Measurements from ENCODE around the gene LINGO1. TPM values are rescaled to one million over a fixed set of nuclear protein-coding genes. Genes with fewer than 3 reads are reported as not detected.

LINGO1 gene
- total and polyA plus RNA-seq, 9 of the 15 experiments (the other 6 are each of a cell fraction or from before 2014, with no cell fraction given) = 0.07 to 15.3 (median 2.1) TPM

- peak; percentile 86 for TF ChIP-seq ZNF592 (IDR thresholded peaks at IDR 0.05)
- no peak for TF ChIP-seq DNMT1 (IDR thresholded peaks at IDR 0.05)
- TF ChIP-seq CLOCK (CRISPR knock-in tag; IDR thresholded peaks at IDR 0.05; ENCODE audit: borderline replicate concordance) = no peak
- peak; percentile 99 for TF ChIP-seq XRCC5 (IDR thresholded peaks at IDR 0.05; ENCODE audit: low read depth, low read length)
- TF ChIP-seq GTF2E2 (tag; IDR thresholded peaks at IDR 0.05) = no peak
- TF ChIP-seq YY1 (IDR thresholded peaks at IDR 0.05; ENCODE audit: borderline replicate concordance in 1 of 3, control insufficient read depth in 1 of 3, extremely low read depth in 1 of 3, insufficient read depth in 3 of 3, insufficient read length in 1 of 3, insufficient replicate concordance in 2 of 3, low read depth in 1 of 3, low read length in 2 of 3) = peak in 2 of 3 experiments; percentile 46 to 66
- no peak for TF ChIP-seq RREB1 (CRISPR knock-in tag; IDR thresholded peaks at IDR 0.05)
- no peak for TF ChIP-seq ZBTB12 (CRISPR knock-in tag; IDR thresholded peaks at IDR 0.05)
- no peak for TF ChIP-seq GTF2B (IDR thresholded peaks at IDR 0.05; ENCODE audit: extremely low read depth, insufficient read length)
- no peak for TF ChIP-seq CC2D1A (IDR thresholded peaks at IDR 0.05)
- TF ChIP-seq HDGF (IDR thresholded peaks at IDR 0.05) = no peak
These were observed 611 bp upstream of the LINGO1 start (continued) for GRCh38 chr15:77633134-77633912.
